Measurements from ENCODE around the gene PARVA. TPM values are rescaled to one million over a fixed set of nuclear protein-coding genes. Genes with fewer than 3 reads are reported as not detected.

Gene PARVA
- total RNA-seq, 1 donor from 2014 or later, result 61.2 TPM

GRCh38 chr11:12470236-12470635 lies 92.9 kb downstream of the PARVA start:
- ATAC-seq (ENCODE audit: poor library complexity) (no peak), DNase-seq (no peak)
- intact Hi-C loops (cut with DNase I), result loop anchor here (10.0 kb wide), 1 partner anchor 55 kb away; no protein-coding TSS in a partner anchor

DNA sequence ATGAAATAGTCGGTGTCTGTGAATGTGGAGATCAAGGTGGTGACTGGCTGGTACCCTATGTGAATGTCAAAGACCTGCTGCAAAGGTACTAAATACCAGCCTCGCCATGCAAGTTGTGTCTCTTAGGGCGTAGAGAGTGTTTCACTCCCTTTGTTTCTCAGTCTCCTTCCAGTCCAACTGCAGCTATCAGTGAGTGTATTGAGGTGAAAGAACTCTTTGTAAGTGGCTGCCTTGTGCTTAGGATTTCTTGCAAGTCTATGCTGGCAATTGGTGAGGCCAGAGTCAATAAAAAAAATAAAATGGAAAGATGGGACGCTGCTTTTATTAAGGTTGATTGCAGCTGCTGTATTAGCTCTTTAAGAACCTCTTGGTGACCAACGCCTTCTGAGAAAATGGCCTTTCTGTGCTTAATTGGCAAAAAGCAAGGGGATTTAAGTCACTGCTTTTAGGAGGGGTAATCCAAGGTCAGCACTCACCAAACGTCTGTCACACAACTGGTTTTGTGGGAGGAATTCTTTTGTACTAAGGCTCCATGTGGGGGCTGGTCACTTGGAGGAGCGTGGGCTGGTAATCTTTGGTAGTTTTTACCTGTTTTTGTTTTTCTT lies 95.1 kb downstream of the PARVA start:
- ATAC-seq (ENCODE audit: poor library complexity), result no peak
- DNase-seq, result no peak
- intact Hi-C loops (cut with DNase I), result loop anchor here (10.0 kb wide), 1 partner anchor 58 kb away; no protein-coding TSS in a partner anchor

GRCh38 chr11:12473381-12473780 lies 96.0 kb downstream of the PARVA start:
- no peak for ATAC-seq (ENCODE audit: poor library complexity)
- no peak for DNase-seq
- intact Hi-C loops (cut with DNase I), result loop anchor here (10.0 kb wide), 1 partner anchor 59 kb away; no protein-coding TSS in a partner anchor

DNA sequence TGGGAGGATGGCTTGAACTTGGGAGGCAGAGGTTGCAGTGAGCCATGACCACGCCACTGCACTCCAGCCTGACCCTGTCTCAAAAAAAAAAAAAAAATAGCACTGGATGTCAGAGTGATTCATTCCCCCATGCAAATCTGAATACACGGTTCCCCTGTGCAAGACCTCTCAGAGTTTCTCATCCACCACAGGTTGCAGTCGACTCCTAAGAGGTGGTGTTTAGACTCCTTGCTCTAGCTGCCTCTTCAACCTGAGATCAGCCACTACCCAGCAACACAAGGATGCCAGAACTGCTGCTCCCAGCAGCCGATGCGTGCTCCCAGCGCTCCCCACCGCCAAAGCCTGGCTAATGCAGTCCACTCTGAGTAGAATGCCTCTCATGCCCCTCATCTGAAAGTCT lies 97.5 kb downstream of the PARVA start:
- DNase-seq (no peak), ATAC-seq (ENCODE audit: poor library complexity) (no peak)
- intact Hi-C loops (cut with DNase I), result loop anchor here (10.0 kb wide), 1 partner anchor 60 kb away; no protein-coding TSS in a partner anchor

DNA sequence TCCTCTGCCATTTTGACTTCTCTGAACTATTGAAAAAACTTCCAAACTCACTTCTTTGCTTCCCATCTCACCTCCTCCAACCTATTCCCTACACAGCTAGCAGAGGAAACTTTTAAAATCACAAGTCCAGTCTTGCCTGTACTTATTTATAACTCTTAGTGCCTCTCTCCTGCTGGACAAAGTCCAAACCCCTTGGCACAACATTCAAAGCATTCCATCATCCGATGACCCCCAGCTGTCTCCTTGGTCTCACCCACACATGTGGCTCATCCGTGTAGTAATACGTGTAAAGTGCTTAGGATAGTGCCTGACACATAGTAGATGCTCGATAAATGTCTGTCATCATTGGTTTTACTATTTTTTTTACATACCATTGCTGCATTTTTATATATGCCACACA lies 101.4 kb downstream of the PARVA start:
- DNase-seq (no peak), ATAC-seq (ENCODE audit: poor library complexity) (peak; percentile 50)
- intact Hi-C loops (cut with DNase I), result loop anchor here (10.0 kb wide), 1 partner anchor 64 kb away; no protein-coding TSS in a partner anchor

DNA sequence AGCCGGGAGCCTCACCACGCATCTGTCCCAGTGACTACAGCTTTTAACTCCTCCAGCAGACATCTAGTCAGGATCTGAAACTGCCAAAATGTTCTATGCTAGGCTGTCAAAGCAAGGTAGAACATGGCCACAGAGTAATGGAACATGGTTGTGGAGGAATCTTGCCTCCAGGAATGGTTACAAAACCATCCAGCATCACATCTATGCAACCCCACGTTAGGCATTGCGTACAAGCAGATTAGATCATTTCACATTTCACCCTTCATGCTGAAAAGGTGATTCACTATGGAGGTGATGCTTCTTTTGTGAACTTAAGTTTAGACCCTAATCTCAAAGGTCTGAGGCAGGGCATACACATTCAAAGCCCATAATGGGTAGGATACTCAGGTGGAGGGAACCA lies 103.0 kb downstream of the PARVA start:
- ATAC-seq (ENCODE audit: poor library complexity), result no peak
- no peak for DNase-seq
- intact Hi-C loops (cut with DNase I), result no loop called here

DNA sequence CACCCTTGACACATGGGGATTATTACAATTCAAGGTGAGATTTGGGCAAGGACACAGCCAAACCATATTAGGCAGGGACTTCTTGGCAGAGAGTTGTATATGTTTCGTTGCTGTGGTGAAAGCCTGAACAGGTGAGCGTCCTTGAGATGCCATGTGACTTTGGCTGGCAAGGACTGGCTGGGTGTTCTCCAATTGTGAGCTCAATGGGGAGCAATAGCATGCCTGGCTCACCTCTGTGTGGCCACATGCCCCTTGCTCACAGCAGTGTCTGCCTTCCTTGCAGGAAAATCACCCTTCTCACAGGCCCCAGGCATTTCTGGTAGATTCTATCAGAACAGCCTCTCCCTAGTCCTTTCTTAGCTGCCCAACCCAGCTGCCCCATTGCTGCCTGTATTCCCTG lies 105.5 kb downstream of the PARVA start:
- intact Hi-C loops (cut with DNase I), result no loop called here
- ATAC-seq (ENCODE audit: poor library complexity) (peak; percentile 81), DNase-seq (peak; percentile 54)

- ATAC-seq (ENCODE audit: poor library complexity), result peak; percentile 86
- intact Hi-C loops (cut with DNase I), result no loop called here
- DNase-seq, result peak; percentile 50
Measured at GRCh38 chr11:12483604-12484003, 106.2 kb downstream of the PARVA start.

- intact Hi-C loops (cut with DNase I), result no loop called here
Measured at GRCh38 chr11:12485328-12485727, 108.0 kb downstream of the PARVA start.

GRCh38 chr11:12489246-12489772 lies 111.9 kb downstream of the PARVA start:
- DNase-seq (no peak), ATAC-seq (ENCODE audit: poor library complexity) (no peak)
- intact Hi-C loops (cut with DNase I), result no loop called here

More at GRCh38 chr11:12485328-12485727, 108.0 kb downstream of the PARVA start:
- ATAC-seq (ENCODE audit: poor library complexity) (no peak), DNase-seq (no peak)

DNA sequence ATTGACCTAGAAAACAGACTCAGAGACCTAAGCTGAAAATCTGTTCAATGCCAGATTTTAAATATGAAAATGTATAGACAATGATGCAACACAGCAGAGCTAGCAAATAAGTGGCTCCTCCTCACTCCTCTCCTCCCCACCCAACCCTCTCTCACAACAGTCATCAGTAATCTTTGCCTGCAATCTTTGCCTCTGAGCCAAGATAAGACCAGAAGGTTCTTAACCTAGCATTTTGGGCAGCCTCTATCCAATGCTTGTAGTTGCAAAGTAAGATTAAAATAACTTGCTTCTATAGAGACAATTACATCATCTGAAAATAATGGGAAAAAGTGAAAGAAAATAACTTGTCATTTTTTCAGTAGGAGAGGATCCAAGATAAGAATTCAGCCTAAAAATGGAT lies 117.3 kb downstream of the PARVA start:
- peak; percentile 20 for ATAC-seq (ENCODE audit: poor library complexity)

GRCh38 chr11:12496181-12497025 lies 119.0 kb downstream of the PARVA start:
- intact Hi-C loops (cut with DNase I), result no loop called here
- peak; percentile 36 for ATAC-seq (ENCODE audit: poor library complexity)

More for the DNA sequence above, 117.3 kb downstream of the PARVA start:
- intact Hi-C loops (cut with DNase I), result no loop called here
- DNase-seq, result no peak

GRCh38 chr11:12497431-12497830 lies 120.1 kb downstream of the PARVA start:
- intact Hi-C loops (cut with DNase I), result no loop called here
- ATAC-seq (ENCODE audit: poor library complexity) (no peak), DNase-seq (no peak)

More at GRCh38 chr11:12496181-12497025, 119.0 kb downstream of the PARVA start:
- DNase-seq, result no peak

- ATAC-seq (ENCODE audit: poor library complexity) (no peak), DNase-seq (no peak)
- intact Hi-C loops (cut with DNase I), result no loop called here
Measured at GRCh38 chr11:12499071-12499470, 121.7 kb downstream of the PARVA start.

- no peak for ATAC-seq (ENCODE audit: poor library complexity)
- intact Hi-C loops (cut with DNase I), result no loop called here
Measured at GRCh38 chr11:12502046-12502445, 124.7 kb downstream of the PARVA start.

DNA sequence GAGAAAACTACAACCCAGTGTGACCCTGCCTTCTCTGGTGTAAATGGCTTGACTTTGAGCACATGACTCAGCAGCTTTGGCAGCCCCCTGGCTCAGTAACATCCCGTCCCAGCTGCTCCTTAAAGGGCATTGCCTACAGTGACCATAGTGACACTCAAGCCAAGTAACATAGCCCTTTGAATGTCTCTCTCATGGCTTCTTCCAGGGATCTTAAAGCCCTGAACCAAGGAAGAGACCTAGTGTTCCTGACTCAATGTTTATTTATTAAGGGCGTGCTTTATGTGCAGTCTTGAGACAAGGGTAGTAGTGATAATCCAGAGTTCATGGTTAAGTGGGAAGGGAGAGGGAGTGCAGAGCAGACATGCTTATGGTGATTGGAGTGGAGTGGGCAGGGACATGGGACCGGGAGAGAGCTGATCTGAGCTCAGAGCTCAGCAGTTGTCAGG lies 125.7 kb downstream of the PARVA start:
- DNase-seq (no peak), ATAC-seq (ENCODE audit: poor library complexity) (peak; percentile 63)
- intact Hi-C loops (cut with DNase I), result no loop called here

More at GRCh38 chr11:12502046-12502445, 124.7 kb downstream of the PARVA start:
- no peak for DNase-seq

DNA sequence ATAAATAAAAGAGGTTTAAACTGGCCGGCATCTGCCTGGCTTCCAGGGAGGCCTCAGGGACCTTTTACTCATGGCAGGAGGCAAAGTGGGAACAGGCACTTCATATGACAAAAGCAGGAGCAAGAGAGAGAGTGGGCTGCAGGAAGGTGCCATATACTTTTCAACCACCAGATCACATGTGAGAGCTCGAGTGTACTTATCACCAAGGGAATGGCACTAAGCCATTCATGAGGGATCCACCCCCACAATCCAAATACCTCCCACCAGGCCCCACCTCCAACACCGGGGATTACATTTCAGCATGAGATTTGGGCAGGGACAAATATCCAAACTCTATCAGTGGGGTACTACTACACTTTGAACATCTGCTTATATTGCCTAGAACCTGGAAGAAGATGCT lies 126.5 kb downstream of the PARVA start:
- no peak for ATAC-seq (ENCODE audit: poor library complexity)

GRCh38 chr11:12505183-12505582 lies 127.8 kb downstream of the PARVA start:
- ATAC-seq (ENCODE audit: poor library complexity) (no peak), DNase-seq (no peak)
- intact Hi-C loops (cut with DNase I), result no loop called here

More for the DNA sequence above, 126.5 kb downstream of the PARVA start:
- intact Hi-C loops (cut with DNase I), result no loop called here
- no peak for DNase-seq

GRCh38 chr11:12506404-12506921 lies 129.1 kb downstream of the PARVA start:
- no peak for DNase-seq
- intact Hi-C loops (cut with DNase I), result no loop called here
- no peak for ATAC-seq (ENCODE audit: poor library complexity)
